ENCODE results near the gene IGFLR1.
"Not testable (repeated sequence)": the region's sequence is repeated elsewhere in the genome, so short reads cannot be mapped to it uniquely, and the experiment has no call there.

Gene IGFLR1

DNA sequence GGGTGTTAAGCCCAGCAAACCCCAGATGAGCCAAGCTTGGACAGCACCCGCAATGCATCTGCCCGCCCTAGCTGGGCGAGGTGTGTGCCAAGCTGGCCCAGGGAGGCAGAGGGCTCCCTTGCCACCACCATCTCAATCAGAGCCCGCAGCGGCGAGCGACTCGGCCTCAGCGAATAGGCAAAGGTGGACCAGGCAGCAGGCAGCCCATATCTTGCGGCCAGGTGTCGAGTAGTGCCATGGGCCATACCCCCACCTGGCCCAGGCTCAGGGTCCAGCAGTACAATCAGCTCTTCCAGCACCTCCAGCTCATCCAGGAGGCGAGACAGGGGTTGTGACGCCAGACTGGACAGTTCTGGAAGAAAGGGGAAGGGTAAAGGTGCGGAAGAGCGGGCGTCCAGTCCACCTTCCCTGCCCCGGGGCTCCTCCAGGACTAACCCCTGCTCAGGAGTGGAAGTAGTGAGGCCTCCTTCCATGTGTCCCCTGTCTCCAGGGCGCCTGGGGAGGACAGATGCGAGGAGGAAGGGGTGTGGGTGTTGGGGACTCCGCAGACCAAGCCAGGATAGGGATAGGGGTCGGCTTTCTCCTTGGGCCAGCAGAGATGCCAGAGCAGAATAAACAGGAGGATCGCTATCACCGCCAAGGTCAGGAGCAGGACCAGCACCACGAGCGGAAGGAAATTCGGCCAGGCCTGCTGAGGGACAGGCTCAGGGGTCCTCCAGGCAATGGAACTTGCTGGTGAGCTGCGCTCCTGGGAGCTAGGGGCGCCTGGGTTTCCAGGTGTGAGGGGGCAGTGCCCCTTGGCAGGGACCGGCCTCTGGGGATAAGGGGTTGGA is 2.8 kb downstream of the IGFLR1 start:
- DNase-seq (ENCODE audit: low spot score), result no peak

DNA sequence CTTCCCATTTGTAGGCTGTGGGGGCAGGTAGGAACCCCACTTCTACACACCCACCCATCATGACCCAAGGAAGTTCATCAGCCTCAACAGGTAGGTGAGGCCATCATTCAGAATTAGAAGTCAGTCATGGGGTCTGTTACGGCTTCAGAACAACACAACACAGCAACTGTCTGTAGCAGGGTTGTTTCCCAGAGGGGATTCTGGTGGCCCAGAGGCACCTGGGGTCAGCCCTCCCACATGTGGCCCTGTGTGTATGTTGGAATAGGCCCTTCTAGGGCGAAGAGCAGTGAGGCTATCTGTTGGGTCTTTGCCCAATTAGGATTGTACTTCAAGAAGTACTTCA is 3.4 kb downstream of the IGFLR1 start:
- no peak for DNase-seq (ENCODE audit: low spot score)

DNA sequence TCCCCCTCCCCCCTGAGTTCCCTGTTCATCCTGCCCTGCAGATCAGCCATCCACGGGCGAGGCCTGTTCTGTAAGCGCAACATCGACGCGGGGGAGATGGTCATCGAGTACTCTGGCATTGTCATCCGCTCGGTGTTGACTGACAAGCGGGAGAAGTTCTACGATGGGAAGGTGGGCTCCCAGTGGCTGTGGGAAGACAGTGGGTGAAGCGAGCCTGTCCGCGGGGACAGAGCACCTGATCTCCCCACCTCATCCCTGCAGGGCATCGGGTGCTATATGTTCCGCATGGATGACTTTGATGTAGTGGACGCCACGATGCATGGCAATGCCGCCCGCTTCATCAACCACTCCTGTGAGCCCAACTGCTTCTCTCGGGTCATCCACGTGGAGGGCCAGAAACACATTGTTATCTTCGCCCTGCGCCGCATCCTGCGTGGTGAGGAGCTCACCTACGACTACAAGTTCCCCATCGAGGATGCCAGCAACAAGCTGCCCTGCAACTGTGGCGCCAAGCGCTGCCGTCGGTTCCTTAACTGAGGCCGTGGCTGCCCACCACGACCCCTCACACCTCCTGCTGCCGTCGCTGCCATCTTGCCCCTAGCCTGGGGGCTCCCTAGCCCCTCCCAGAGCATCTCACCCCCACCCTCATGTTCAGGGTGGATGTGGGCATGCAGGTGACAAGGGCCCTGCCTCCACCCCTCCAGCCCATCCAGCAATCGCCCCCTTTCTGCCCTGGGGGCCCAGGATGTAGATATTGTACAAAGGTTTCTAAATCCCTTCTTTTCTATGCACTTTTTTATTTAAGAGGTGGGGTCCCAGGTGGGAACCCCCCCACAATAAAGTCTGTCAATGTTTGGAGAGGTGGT is 4.0 kb downstream of the IGFLR1 start:
- DNase-seq (ENCODE audit: low spot score), result no peak

DNA sequence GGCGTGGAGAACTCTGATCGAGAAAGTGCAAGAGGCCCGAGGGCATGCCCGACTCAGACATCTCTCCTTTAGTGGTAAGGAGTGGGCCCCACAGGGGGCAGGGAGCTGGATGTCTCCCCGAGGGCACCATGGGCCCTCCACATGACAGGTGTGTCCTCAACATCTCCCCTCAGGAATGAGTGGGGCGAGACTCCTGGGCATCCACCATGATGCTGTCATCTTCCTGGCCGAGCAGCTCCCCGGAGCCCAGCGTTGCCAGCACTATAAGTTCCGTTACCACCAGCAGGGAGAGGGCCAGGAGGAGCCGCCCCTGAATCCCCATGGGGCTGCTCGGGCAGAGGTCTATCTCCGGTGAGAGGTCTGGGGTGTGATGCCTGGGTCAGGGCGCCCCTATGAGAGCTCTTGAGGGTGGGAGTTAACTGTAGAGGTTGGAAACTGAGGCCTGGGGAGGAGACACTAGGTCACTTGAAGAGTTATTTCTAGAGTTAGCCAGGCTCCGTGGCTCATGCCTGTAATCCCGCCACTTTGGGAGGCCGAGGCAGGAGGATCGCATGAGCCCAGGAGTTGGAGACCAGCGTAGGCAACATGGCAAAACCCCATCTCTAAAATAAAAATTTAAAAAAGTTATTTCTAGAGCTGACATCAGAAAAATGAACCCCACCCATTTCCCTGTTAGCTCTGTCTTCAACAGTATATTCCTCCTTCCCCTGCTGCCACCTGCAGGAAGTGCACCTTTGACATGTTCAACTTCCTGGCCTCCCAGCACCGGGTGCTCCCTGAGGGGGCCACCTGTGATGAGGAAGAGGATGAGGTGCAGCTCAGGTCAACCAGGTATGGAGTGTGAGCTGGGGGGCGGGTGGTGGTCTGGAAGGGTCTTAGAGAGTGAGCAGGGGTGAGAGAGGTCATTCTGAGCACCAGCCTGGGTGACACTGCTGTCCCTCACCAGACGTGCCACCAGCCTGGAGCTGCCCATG is 5.1 kb downstream of the IGFLR1 start:
- no peak for DNase-seq (ENCODE audit: low spot score)

- no peak for DNase-seq (ENCODE audit: low spot score)
These were observed 7.4 kb downstream of the IGFLR1 start for GRCh38 chr19:35734889-35735288.

- DNase-seq (ENCODE audit: low spot score), result no peak
These were observed 8.0 kb downstream of the IGFLR1 start for GRCh38 chr19:35734273-35734672.

- DNase-seq (ENCODE audit: low spot score), result no peak
These were observed 8.8 kb downstream of the IGFLR1 start for GRCh38 chr19:35733180-35734125.

DNA sequence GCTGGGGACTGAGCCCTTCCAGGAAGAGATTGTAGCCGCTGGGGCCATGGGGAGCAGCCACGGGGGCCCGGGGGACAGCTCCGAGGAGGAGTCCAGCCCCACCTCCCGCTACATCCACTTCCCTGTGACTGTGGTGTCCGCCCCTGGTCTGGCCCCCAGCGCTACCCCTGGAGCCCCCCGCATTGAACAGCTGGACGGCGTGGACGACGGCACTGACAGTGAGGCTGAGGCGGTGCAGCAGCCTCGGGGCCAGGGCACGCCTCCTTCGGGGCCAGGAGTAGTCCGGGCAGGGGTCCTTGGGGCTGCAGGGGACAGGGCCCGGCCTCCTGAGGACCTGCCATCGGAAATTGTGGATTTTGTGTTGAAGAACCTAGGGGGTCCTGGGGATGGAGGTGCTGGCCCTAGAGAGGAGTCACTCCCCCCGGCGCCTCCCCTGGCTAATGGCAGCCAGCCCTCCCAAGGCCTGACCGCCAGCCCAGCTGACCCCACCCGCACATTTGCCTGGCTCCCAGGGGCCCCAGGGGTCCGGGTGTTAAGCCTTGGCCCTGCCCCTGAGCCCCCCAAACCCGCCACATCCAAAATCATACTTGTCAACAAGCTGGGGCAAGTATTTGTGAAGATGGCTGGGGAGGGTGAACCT is 9.6 kb downstream of the IGFLR1 start:
- DNase-seq (ENCODE audit: low spot score), result no peak

DNA sequence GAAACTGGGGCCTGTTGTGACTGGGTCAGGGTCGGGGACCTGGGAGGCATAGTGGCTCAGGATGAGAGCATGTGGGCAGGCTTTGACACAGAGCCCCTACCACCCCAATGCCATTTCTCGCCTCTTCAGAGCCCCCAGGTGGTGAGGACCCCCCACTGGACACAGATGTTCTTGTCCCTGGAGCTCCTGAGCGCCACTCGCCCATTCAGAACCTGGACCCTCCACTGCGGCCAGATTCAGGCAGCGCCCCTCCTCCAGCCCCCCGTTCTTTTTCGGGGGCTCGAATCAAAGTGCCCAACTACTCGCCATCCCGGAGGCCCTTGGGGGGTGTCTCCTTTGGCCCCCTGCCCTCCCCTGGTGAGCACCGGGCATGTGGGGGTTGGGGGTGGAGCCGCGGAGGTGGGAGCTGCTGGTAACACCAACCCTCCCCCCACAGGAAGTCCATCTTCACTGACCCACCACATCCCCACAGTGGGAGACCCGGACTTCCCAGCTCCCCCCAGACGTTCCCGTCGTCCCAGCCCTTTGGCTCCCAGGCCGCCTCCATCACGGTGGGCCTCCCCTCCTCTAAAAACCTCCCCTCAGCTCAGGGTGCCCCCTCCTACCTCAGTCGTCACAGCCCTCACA is 10.4 kb downstream of the IGFLR1 start:
- DNase-seq (ENCODE audit: low spot score), result no peak

DNA sequence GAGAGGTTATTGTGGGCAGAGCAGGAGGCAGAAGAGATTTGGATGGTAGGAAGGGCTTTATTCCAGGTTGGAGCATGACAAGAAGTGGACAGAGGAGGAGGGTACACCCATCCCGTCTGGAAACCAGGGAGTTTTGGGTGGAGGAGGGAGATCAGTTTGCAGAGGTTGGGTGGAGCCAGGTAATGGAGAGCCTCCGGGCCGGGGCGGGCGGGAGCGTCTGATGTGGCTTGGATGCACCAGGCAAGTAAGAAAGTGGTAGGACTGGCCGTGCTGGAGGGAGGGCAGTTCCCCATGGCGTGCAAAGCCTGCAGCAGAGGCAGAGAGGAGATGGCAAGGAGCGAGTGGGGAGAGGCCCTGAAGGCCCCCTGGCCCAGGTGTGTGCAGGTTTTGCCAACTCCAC is 10.9 kb downstream of the IGFLR1 start:
- no peak for DNase-seq (ENCODE audit: low spot score)

GRCh38 chr19:35730326-35730725 is 11.9 kb downstream of the IGFLR1 start:
- DNase-seq (ENCODE audit: low spot score), result no peak

DNA sequence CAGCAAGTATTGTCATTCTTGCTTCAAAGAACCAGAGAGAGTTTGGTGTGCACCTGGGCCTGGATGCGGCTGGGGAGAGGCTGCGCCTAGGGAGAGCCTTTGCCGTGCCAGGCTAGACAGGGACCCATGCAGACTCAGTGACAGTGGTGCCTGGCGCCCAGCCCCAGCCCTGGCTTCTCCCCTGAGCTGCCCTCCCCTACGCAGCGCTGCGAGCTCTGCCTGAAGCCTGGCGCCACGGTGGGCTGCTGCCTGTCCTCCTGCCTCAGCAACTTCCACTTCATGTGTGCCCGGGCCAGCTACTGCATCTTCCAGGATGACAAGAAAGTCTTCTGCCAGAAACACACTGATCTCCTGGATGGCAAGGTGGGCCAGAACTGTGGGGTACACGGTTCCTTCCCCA is 12.5 kb downstream of the IGFLR1 start:
- DNase-seq (ENCODE audit: low spot score), result no peak

DNA sequence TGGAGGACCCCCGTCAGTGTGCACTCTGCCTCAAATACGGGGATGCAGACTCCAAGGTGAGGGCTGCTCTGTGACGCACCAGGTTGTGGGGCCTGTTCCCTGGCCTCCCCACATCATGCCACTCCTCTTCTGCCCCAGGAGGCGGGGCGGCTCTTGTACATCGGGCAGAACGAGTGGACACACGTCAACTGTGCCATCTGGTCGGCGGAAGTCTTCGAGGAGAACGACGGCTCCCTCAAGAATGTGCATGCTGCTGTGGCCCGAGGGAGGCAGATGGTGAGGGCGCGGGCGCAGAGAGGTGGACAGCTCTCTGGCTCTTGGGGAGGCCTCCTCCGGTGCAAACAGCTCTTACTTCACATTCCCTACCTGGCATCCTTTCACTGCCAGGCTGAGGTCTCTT is 13.2 kb downstream of the IGFLR1 start:
- DNase-seq (ENCODE audit: low spot score), result no peak

- no peak for DNase-seq (ENCODE audit: low spot score)
These were observed 14.1 kb downstream of the IGFLR1 start for GRCh38 chr19:35727956-35728706.

GRCh38 chr19:35727053-35727955 is 14.9 kb downstream of the IGFLR1 start:
- DNase-seq (ENCODE audit: low spot score), result no peak

DNA sequence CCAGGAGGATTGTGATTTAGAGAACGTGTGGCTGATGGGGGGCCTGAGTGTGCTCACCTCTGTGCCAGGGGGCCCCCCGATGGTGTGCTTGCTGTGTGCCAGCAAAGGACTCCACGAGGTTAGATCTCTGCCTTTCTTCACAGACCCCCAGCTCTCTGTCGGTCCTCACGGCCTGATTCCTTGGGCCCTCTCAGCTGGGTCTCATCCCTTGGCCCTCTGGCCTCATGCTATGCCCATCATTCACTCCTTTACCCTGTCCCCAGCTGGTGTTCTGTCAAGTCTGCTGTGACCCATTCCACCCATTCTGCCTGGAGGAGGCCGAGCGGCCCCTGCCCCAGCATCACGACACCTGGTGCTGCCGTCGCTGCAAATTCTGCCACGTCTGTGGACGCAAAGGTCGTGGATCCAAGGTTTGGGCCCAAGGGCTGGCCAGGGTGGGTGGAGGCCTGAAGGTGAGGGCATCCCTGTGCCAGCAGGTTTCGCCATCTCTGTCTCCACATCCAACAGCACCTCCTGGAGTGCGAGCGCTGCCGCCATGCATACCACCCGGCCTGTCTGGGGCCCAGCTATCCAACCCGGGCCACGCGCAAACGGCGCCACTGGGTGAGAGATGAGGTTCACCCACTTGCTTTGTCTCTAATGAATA is 16.9 kb downstream of the IGFLR1 start:
- DNase-seq (ENCODE audit: low spot score), result no peak

DNA sequence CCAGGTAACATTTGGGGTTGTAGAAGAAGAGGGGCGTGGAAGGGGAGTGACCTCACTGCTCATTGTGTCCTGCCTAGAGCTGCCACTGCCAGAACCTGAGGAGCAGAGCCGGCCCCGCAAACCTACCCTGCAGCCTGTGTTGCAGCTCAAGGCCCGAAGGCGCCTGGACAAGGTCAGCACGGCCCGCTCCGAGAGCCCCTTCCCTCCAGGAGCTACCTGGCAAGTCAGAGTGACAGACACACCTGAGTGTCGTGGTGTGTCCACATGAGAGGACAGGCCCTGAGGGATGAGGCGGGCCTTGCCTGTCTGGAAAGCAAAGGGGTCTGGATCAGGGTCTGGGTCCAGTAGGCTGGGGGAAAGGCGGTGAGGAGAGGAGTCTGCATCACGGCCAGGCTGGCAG is 17.7 kb downstream of the IGFLR1 start:
- no peak for DNase-seq (ENCODE audit: low spot score)

DNA sequence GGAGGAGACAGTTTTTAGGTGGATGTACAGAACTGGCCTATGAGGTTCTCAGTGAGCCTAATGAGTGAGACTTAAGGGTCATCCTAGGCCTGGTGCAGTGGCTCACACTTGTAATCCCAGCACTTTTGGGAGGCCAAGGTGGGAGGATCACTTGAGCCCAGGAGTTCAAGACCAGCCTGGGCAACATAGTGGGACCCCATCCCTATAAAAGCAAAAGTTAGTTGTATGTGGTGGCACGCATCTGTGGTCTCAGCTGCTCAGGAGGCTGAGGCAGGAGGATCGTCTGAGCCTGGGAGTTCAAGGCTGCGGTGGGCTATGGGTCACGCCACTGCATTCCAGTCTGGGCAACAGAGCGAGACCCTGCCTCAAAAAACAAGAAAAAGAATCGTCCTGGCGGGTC is 18.1 kb downstream of the IGFLR1 start:
- not testable (repeated sequence) for DNase-seq (ENCODE audit: low spot score)

Measured in D341Med (cell line).